Fibroblast of lung (primary cell): ENCODE data around the gene SRCIN1. TPM values are rescaled to one million over a fixed set of nuclear protein-coding genes. Genes with fewer than 3 reads are reported as not detected.
A peak's percentile ranks its signal among the peaks of the same experiment; 100 is the strongest.
"Not testable (repeated sequence)": the region's sequence is repeated elsewhere in the genome, so short reads cannot be mapped to it uniquely, and the experiment has no call there.

Source experiments
- DNase-seq, 2 donors: peaks; one replicate each; pipeline versions ENCODE4 v3.0.0 to v3.0.0-alpha.2; 2010; ENCODE audit warnings: low read depth in 2 of 2
- H2AFZ ChIP-seq: 2 replicates; pipeline ENCODE4 v1.5.1; 2012; ENCODE audit warnings: low read length, control low read depth, inconsistent platforms
- H3K27ac ChIP-seq: 2 replicates; pipeline ENCODE4 v1.5.1; 2011; ENCODE audit warnings: low read length, control low read depth; ENCODE audit not compliant: insufficient read depth
- H3K27me3 ChIP-seq: 2 replicates; pipeline ENCODE4 v1.5.1; 2011; ENCODE audit warnings: mild to moderate bottlenecking, low read length; ENCODE audit not compliant: control insufficient read depth, insufficient read depth
- H3K36me3 ChIP-seq: 2 replicates; pipeline ENCODE4 v1.5.1; 2011; ENCODE audit warnings: low read length; ENCODE audit not compliant: control insufficient read depth, insufficient read depth
- H3K4me1 ChIP-seq: 2 replicates; pipeline ENCODE4 v1.5.1; 2011; ENCODE audit warnings: low read length; ENCODE audit not compliant: control insufficient read depth, insufficient read depth; ENCODE audit errors: extremely low read depth
- H3K4me2 ChIP-seq: 2 replicates; pipeline ENCODE4 v1.5.1; 2011; ENCODE audit warnings: low read length, control low read depth; ENCODE audit not compliant: insufficient read depth; ENCODE audit errors: extremely low read depth
- H3K4me3 ChIP-seq, 4 experiments: fragments of 200-600 bp in 1 of 4; sonication (generic) in 1 of 4; replicated peaks in 1 of 4; 2 replicates each; pipeline ENCODE4 v1.5.1; 2011 to 2016; ENCODE audit warnings: low read length in 4 of 4, low read depth in 3 of 4, mild to moderate bottlenecking in 3 of 4, control low read depth in 2 of 4, inconsistent platforms in 1 of 4, mixed read lengths in 1 of 4; ENCODE audit not compliant: insufficient read depth in 1 of 4; ENCODE audit errors: control extremely low read depth in 1 of 4
- H3K79me2 ChIP-seq: 2 replicates; pipeline ENCODE4 v1.5.1; 2012; ENCODE audit warnings: mild to moderate bottlenecking, low read length, inconsistent platforms; ENCODE audit not compliant: control insufficient read depth, insufficient read depth
- H3K9ac ChIP-seq: 2 replicates; pipeline ENCODE4 v1.5.1; 2011; ENCODE audit warnings: mild to moderate bottlenecking, low read length, control low read depth; ENCODE audit not compliant: insufficient read depth
- H3K9me3 ChIP-seq: 2 replicates; pipeline ENCODE4 v1.5.1; 2012; ENCODE audit warnings: low read depth, low read length; ENCODE audit not compliant: control insufficient read depth, insufficient read depth
- H4K20me1 ChIP-seq: 2 replicates; pipeline ENCODE4 v1.5.1; 2011; ENCODE audit warnings: low read length; ENCODE audit not compliant: control insufficient read depth, insufficient read depth; ENCODE audit errors: extremely low read depth
- CTCF ChIP-seq, 2 donors: IDR thresholded peaks in 1 of 2; conservative IDR thresholded peaks in 1 of 2; 1 replicate in 1 of 2; 2 replicates in 1 of 2; pipeline ENCODE4 v1.5.1; 2011 to 2012; ENCODE audit warnings: low read length in 2 of 2, control low read depth in 1 of 2, inconsistent platforms in 1 of 2, low read depth in 1 of 2, mild to moderate bottlenecking in 1 of 2
- EZH2 ChIP-seq: IDR thresholded peaks from 2 replicates; pipeline ENCODE4 v1.5.1; 2012; ENCODE audit warnings: low read length, control low read depth, mild to moderate bottlenecking; ENCODE audit errors: missing control alignments
- polyA plus RNA-seq, 2 donors: library from polyadenylated mRNA; depleted of rRNA in 1 of 2; stranded (reverse) in 1 of 2; unstranded in 1 of 2; fragments of >200 nt; gene quantifications; 2 replicates each; pipeline ENCODE4 v1.2.1, GENCODE V29; 2011 to 2012; ENCODE audit warnings: missing spikeins in 1 of 2
- total RNA-seq: library from RNA; depleted of rRNA; stranded (reverse); fragments of >200 nt; gene quantifications from 2 replicates; pipeline ENCODE4 v1.2.1, GENCODE V29; 2014

SRCIN1 gene
- total and polyA plus RNA-seq, 2 donors (not counting 1 experiment from before 2014, with no cell fraction given): under 0.01 TPM; not detected in 1

- H3K27me3 ChIP-seq, H3K9ac ChIP-seq, H3K27ac ChIP-seq, H3K9me3 ChIP-seq, H3K79me2 ChIP-seq, H4K20me1 ChIP-seq, H3K4me1 ChIP-seq, H3K36me3 ChIP-seq, H2AFZ ChIP-seq, H3K4me2 ChIP-seq, DNase-seq, H3K4me3 ChIP-seq: not testable (repeated sequence)
Observed at GRCh38 chr17:38526526-38526925, 79.2 kb downstream of the SRCIN1 start.

DNA sequence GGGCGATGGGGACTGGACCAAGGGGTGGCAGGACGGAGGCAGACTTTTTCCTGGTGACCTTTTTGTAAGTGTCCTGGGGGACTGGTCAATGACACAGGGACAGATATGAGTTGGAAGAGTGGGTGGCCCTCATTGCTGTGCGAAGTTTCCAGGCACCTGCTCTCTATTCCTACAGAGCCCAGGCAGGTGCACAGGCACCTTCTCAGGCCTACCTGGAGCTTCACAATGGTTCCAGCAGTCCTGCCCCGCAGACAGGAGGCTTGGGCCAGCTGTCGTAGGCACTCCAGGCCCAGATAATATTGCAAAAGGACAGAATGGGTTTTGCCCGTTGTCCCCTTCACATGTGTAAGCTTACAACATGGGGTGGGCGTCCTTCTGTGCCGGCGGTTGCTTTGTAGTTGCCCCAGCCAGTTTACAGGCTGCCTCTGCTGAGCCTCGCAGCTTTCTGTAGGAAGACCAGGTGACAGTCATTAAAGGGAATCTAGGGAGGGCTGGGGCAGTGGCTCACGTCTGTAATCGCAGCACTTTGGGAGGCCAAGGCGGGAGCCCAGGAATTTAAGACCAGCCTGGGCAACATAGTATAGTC, 93.2 kb downstream of the SRCIN1 start:
- no peak for DNase-seq

GRCh38 chr17:38511150-38512108, 94.3 kb downstream of the SRCIN1 start:
- no peaks in the 10 kb centered on the region for H3K27me3 ChIP-seq
- H3K4me1 ChIP-seq: peaks cover 17% of the 10 kb centered on the region
- H3K4me2 ChIP-seq: peak overlapping the region; percentile 38
- DNase-seq: peak; percentile 57 to 74
- H3K9me3 ChIP-seq: no peaks in the 10 kb centered on the region
- H3K27ac ChIP-seq: peak overlapping the region; percentile 28
- no peak overlapping the region for H2AFZ ChIP-seq
- H3K36me3 ChIP-seq: peaks cover 3% of the 10 kb centered on the region
- TF ChIP-seq CTCF (conservative IDR thresholded peaks at IDR 0.05 in 1 of 2, IDR thresholded peaks at IDR 0.05 in 1 of 2; ENCODE audit: low read depth in 1 of 2, low read length in 2 of 2) (no peak), EZH2 (no peak)
- no peaks in the 10 kb centered on the region for H4K20me1 ChIP-seq
- no peak overlapping the region for H3K4me3 ChIP-seq
- no peaks in the 10 kb centered on the region for H3K79me2 ChIP-seq
- H3K9ac ChIP-seq: no peak overlapping the region

More for the DNA sequence above, 93.2 kb downstream of the SRCIN1 start:
- no peaks in the 10 kb centered on the region for H3K27me3 ChIP-seq
- H3K4me1 ChIP-seq: peaks cover 17% of the 10 kb centered on the region
- H3K36me3 ChIP-seq: no peaks in the 10 kb centered on the region
- no peak overlapping the region for H3K4me2 ChIP-seq
- H2AFZ ChIP-seq: no peak overlapping the region
- H3K9ac ChIP-seq: no peak overlapping the region
- no peaks in the 10 kb centered on the region for H3K79me2 ChIP-seq
- H4K20me1 ChIP-seq: no peaks in the 10 kb centered on the region
- TF ChIP-seq EZH2 (no peak), CTCF (conservative IDR thresholded peaks at IDR 0.05 in 1 of 2, IDR thresholded peaks at IDR 0.05 in 1 of 2; ENCODE audit: low read depth in 1 of 2, low read length in 2 of 2) (no peak)
- no peak overlapping the region for H3K4me3 ChIP-seq
- no peak overlapping the region for H3K27ac ChIP-seq
- H3K9me3 ChIP-seq: no peaks in the 10 kb centered on the region
